Right lobe of liver (tissue), 6 donors: ENCODE measurements around the gene TRANK1. TPM values are rescaled to one million over a fixed set of nuclear protein-coding genes. Genes with fewer than 3 reads are reported as not detected.

Experiments
- ATAC-seq, 4 donors: fragments of 200-7000 bp; cut with Tn5 transposase; one replicate each; pipeline ENCODE4 v1.9.1; 2020; ENCODE audit warnings: mild to moderate bottlenecking in 4 of 4, moderate library complexity in 4 of 4
- DNase-seq, 3 donors: peaks; one replicate each; pipeline ENCODE4 v3.0.0-alpha.2; 2020
- H3K27ac ChIP-seq, 3 donors: fragments of 200-600 bp; one replicate each; pipeline ENCODE4 v1.8.0; 2022
- H3K27me3 ChIP-seq, 2 donors: fragments of 200-600 bp; one replicate each; pipeline ENCODE4 v1.8.0; 2022
- H3K36me3 ChIP-seq, 4 donors: fragments of 200-600 bp; sonication (generic) in 1 of 4; one replicate each; pipeline versions ENCODE4 v1.5.1 to v1.8.0; 2017 to 2022; ENCODE audit warnings: control low read depth in 1 of 4
- H3K4me1 ChIP-seq, 4 donors: fragments of 200-600 bp; sonication (generic) in 1 of 4; one replicate each; pipeline versions ENCODE4 v1.5.1 to v1.8.0; 2017 to 2022; ENCODE audit warnings: control low read depth in 1 of 4
- H3K4me3 ChIP-seq, 3 donors: fragments of 200-600 bp; one replicate each; pipeline ENCODE4 v1.8.0; 2022
- H3K9me3 ChIP-seq, 4 donors: fragments of 200-600 bp; sonication (generic) in 1 of 4; one replicate each; pipeline versions ENCODE4 v1.5.1 to v1.8.0; 2017 to 2022; ENCODE audit warnings: control low read depth in 1 of 4
- CTCF ChIP-seq, 4 donors: fragments of 200-600 bp in 3 of 4; fragments of 450-650 bp in 1 of 4; IDR thresholded peaks; one replicate each; pipeline versions ENCODE4 v1.5.1 to v1.8.0; 2016 to 2022; ENCODE audit warnings: antibody characterized with exemption in 4 of 4, mild to moderate bottlenecking in 2 of 4
- POLR2A ChIP-seq: fragments of 450-650 bp; IDR thresholded peaks from one replicate; pipeline ENCODE4 v1.6.1; 2017; ENCODE audit warnings: antibody characterized with exemption, mild to moderate bottlenecking
- WGBS: methylation state at CpG from one replicate; pipeline ENCODE4 v1.1.6; 2018; ENCODE audit warnings: low coverage, low lambda C conversion rate; ENCODE audit not compliant: insufficient coverage; ENCODE audit errors: missing lambda C conversion rate; 5-methylcytosine and 5-hydroxymethylcytosine counted together
- intact Hi-C, 2 donors: fragments of 100-400 bp; cut with DNase I; formaldehyde crosslinking; loops; one replicate each; pipeline versions ENCODE4 v1.11.2 to v1.14.1; 2022
- long read RNA-seq: library from polyadenylated mRNA; unstranded; transcript quantifications from one replicate; pipeline ENCODE4 v2.0.0, GENCODE V29; 2019
- total RNA-seq, 6 experiments: library from RNA; depleted of rRNA in 2 of 6; stranded (reverse); fragments of >200 nt in 2 of 6; fragmentation: NEBNext Ultra II Directional in 3 of 6; extraction: Animal tissue kit (Norgen Biotek cat#: 25700) in 3 of 6; gene quantifications; one replicate each; pipeline versions ENCODE4 v1.1.0 to v1.2.4, GENCODE V29; 2016 to 2023
- donor health status: DM: no; HTN: yes; CAD: no.
- donor health status: DM: no; HTN: no; CAD: no.
- donor health status: DM: no; HTN: no; CAD: no.
- donor health status: DM: no; HTN: yes; CAD: no.
- donor health status: DM: no; HTN: yes; CAD: no.

TRANK1 gene
- 10 to 100 TPM in 5 of 6 experiments, 1 to 10 TPM in 1; 8.8 to 33.9 (median 19.6) TPM for total RNA-seq
- long read RNA-seq, partial matches to known transcripts, result 3 of 5 reads
- long read RNA-seq, other reads (novel, unspliced or antisense), result 2 of 5 reads

DNA sequence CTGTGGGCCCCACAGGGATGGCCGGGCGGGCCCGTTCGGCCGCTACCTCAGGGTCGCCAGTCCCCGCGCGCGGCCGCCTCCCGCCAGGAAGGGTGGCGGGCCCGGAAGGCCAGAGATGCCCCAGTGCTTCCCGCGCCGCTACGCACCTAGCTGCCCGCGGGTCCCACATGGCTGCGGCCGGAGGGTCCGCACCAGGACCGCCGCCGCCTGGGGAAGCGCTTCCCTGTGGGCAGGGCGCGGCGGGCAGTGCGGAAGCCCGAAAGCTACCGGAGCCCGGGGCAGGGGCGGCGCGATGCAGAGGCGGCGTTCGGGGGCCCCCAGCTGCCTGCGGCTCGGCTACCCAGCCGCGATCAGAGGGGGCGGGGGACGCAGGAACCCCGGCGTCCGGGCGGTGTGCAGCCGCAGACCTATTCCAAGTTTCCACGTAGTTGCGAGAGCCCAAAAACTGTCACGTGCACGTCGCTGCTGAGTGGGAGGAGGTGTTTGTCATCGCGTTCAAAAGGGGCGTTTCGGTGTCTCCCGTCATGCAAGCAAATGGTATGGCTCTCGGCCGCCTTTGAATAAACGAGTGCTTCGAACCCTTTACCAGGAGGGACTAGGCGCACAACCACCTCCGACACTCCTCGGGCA, at the start of gene TRANK1:
Gene TRANK1, minus strand, starts transcription at position 414 of the 630 bp plus-strand sequence. Its CDS starts 245 bp downstream, at position 169.
- H3K27ac ChIP-seq, result peak within 1 kb of the TSS; percentile 80 to 94 (median 92)
- DNase-seq (peak; percentile 73 to 83 (median 74)), ATAC-seq (peak; percentile 66 to 76 (median 70))
- WGBS, result no CpG with 5 or more reads among the region's 68 CpGs
- peak within 1 kb of the TSS; percentile 76 to 88 (median 87) for H3K4me3 ChIP-seq
- H3K36me3 ChIP-seq, result no peaks in the 10 kb centered on the region
- no peaks in the 10 kb centered on the region for H3K9me3 ChIP-seq
- H3K4me1 ChIP-seq, result peaks cover 0 to 22% (median 4%) of the 10 kb centered on the region in 4 donors
- TF ChIP-seq POLR2A (peak; percentile 57), CTCF (IDR thresholded peaks at IDR 0.05) (no peak)
- no peaks in the 10 kb centered on the region for H3K27me3 ChIP-seq
- intact Hi-C loops, result no loop called here

DNA sequence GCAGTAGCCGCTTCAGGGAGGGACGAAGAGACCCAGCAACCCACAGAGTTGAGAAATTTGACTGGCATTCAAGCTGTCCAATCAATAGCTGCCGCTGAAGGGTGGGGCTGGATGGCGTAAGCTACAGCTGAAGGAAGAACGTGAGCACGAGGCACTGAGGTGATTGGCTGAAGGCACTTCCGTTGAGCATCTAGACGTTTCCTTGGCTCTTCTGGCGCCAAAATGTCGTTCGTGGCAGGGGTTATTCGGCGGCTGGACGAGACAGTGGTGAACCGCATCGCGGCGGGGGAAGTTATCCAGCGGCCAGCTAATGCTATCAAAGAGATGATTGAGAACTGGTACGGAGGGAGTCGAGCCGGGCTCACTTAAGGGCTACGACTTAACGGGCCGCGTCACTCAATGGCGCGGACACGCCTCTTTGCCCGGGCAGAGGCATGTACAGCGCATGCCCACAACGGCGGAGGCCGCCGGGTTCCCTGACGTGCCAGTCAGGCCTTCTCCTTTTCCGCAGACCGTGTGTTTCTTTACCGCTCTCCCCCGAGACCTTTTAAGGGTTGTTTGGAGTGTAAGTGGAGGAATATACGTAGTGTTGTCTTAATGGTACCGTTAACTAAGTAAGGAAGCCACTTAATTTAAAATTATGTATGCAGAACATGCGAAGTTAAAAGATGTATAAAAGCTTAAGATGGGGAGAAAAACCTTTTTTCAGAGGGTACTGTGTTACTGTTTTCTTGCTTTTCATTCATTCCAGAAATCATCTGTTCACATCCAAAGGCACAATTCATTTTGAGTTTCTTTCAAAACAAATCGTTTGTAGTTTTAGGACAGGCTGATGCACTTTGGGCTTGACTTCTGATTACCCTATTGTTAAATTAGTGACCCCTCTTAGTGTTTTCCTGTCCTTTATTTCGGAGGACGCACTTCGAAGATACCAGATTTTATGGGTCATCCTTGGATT, 48.8 kb upstream of the TRANK1 start, which contains the start of gene MLH1:
Gene MLH1, plus strand, starts transcription at position 193 of the 958 bp plus-strand sequence. Its CDS starts 30 bp downstream, at position 223.
- peaks cover 0 to 33% (median 3%) of the 10 kb centered on the region in 4 donors for H3K36me3 ChIP-seq

DNA sequence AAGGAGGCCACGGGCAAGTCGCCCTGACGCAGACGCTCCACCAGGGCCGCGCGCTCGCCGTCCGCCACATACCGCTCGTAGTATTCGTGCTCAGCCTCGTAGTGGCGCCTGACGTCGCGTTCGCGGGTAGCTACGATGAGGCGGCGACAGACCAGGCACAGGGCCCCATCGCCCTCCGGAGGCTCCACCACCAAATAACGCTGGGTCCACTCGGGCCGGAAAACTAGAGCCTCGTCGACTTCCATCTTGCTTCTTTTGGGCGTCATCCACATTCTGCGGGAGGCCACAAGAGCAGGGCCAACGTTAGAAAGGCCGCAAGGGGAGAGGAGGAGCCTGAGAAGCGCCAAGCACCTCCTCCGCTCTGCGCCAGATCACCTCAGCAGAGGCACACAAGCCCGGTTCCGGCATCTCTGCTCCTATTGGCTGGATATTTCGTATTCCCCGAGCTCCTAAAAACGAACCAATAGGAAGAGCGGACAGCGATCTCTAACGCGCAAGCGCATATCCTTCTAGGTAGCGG, 48.0 kb upstream of the TRANK1 start, which contains the start of gene EPM2AIP1:
Gene EPM2AIP1, minus strand, starts transcription at position 326 of the 520 bp plus-strand sequence. Its CDS starts 54 bp downstream, at position 272.
- peak within 1 kb of the TSS; percentile 98 to 99 (median 98) for H3K27ac ChIP-seq
- H3K36me3 ChIP-seq, result peaks cover 0 to 26% (median 1%) of the 10 kb centered on the region in 4 donors
- H3K4me1 ChIP-seq, result peaks cover 0 to 36% (median 9%) of the 10 kb centered on the region in 4 donors
- 0% methylated on average over 28 of the region's 48 CpGs for WGBS
- no peaks in the 10 kb centered on the region for H3K9me3 ChIP-seq
- peak in 3 of 4 donors; percentile 20 to 40 (median 25) for TF ChIP-seq CTCF (IDR thresholded peaks at IDR 0.05)
- peak; percentile 97 for TF ChIP-seq POLR2A
- peak; percentile 96 to 100 (median 97) for DNase-seq
- H3K27me3 ChIP-seq, result no peaks in the 10 kb centered on the region
- peak; percentile 88 to 96 (median 92) for ATAC-seq
- H3K4me3 ChIP-seq, result peak within 1 kb of the TSS; percentile 48 to 69 (median 63)
- intact Hi-C loops, result no loop called here

More for the DNA sequence above, 48.8 kb upstream of the TRANK1 start, which contains the start of gene MLH1:
- Histone ChIP-seq H3K27me3 (no peaks in the 10 kb centered on the region), H3K9me3 (no peaks in the 10 kb centered on the region), H3K27ac (peak within 1 kb of the TSS; percentile 98 to 99 (median 98)), H3K4me3 (peak within 1 kb of the TSS; percentile 48 to 69 (median 63)), H3K4me1 (peaks cover 0 to 36% (median 9%) of the 10 kb centered on the region in 4 donors)
- ATAC-seq (peak; percentile 87 to 93 (median 92)), DNase-seq (peak; percentile 94 to 96 (median 95))
- under 1% methylated on average over 40 of the region's 47 CpGs for WGBS
- intact Hi-C loops, result no loop called here
- no peak for TF ChIP-seq CTCF (IDR thresholded peaks at IDR 0.05)
- TF ChIP-seq POLR2A, result peak; percentile 78
